MCF 10A (cell line): ENCODE results near the gene HOPX. TPM values are rescaled to one million over a fixed set of nuclear protein-coding genes. Genes with fewer than 3 reads are reported as not detected.

ENCODE experiments used
- BruUV-seq: library from RNA; stranded (reverse); fragments of 400-500 nt; replicated peaks from 2 replicates; lab custom pipeline; 2021; lab: Mats Ljungman, UMichigan
- CTCF ChIA-PET: fragments of 300-600 bp; sonication (Branson Sonifier 250); formaldehyde crosslinking; extraction: SDS; loops from one replicate; lab custom pipeline; 2021; ENCODE audit warnings: antibody characterized with exemption, inconsistent platforms; lab: Yijun Ruan, JAX
- POLR2A ChIA-PET: fragments of 300-600, 350-650 bp; sonication (Branson Sonifier 250); formaldehyde crosslinking; extraction: SDS; loops from one replicate; lab custom pipeline; 2020; ENCODE audit warnings: antibody characterized with exemption, inconsistent platforms; lab: Yijun Ruan, JAX
- DNase-seq: peaks from one replicate; pipeline ENCODE4 v3.0.0-alpha.2; 2018; ENCODE audit not compliant: unreplicated experiment
- H3K27ac Mint-ChIP-seq: one replicate; pipeline ENCODE4 v1.8.0; 2022; ENCODE audit warnings: mild to moderate bottlenecking, low read depth, mixed read lengths; ENCODE audit not compliant: unreplicated experiment
- H3K27me3 Mint-ChIP-seq: one replicate; pipeline ENCODE4 v1.8.0; 2022; ENCODE audit warnings: mixed read lengths; ENCODE audit not compliant: insufficient read depth, unreplicated experiment
- H3K36me3 Mint-ChIP-seq: one replicate; pipeline ENCODE4 v1.8.0; 2022; ENCODE audit warnings: mild to moderate bottlenecking, moderate library complexity, mixed read lengths; ENCODE audit not compliant: insufficient read depth, unreplicated experiment
- H3K4me1 Mint-ChIP-seq: one replicate; pipeline ENCODE4 v1.8.0; 2022; ENCODE audit warnings: mixed read lengths; ENCODE audit not compliant: insufficient read depth, unreplicated experiment
- H3K4me3 Mint-ChIP-seq: one replicate; pipeline ENCODE4 v1.8.0; 2022; ENCODE audit warnings: mild to moderate bottlenecking, moderate library complexity, mixed read lengths; ENCODE audit not compliant: unreplicated experiment
- H3K9me3 Mint-ChIP-seq: one replicate; pipeline ENCODE4 v1.8.0; 2022; ENCODE audit warnings: mixed read lengths; ENCODE audit not compliant: unreplicated experiment
- CTCF ChIP-seq: fragments of 200-600 bp; IDR thresholded peaks from one replicate; pipeline ENCODE4 v1.8.0; 2022; ENCODE audit warnings: antibody characterized with exemption, mild to moderate bottlenecking; ENCODE audit not compliant: unreplicated experiment
- intact Hi-C: fragments of 100-400 bp; cut with micrococcal nuclease; formaldehyde crosslinking; loops from 2 replicates; pipeline ENCODE4 v1.14.1; 2022
- total RNA-seq: library from RNA; stranded (reverse); gene quantifications from 2 replicates; pipeline ENCODE4 v1.2.3, GENCODE V29; 2022

HOPX gene
- total RNA-seq, 1 experiment from 2014 or later = not detected

- BruUV-seq = no TSS peak
- TF ChIP-seq CTCF = no peak
- H3K4me1 Mint-ChIP-seq = peaks cover 7% of the 10 kb centered on the region
- intact Hi-C loops = no loop called here
- no peak for DNase-seq
- CTCF ChIA-PET = interaction anchor here (1.2 kb wide), 1 partner anchor 95 kb away, joined by 3 read pairs; no protein-coding TSS in a partner anchor
- POLR2A ChIA-PET = no interaction called here
- no peak overlapping the region for H3K4me3 Mint-ChIP-seq
- H3K36me3 Mint-ChIP-seq = no peaks in the 10 kb centered on the region
- no peaks in the 10 kb centered on the region for H3K27me3 Mint-ChIP-seq
- H3K27ac Mint-ChIP-seq = no peak overlapping the region
- no peaks in the 10 kb centered on the region for H3K9me3 Mint-ChIP-seq
Measured at GRCh38 chr4:56705334-56705733, 24.2 kb upstream of the HOPX start.

GRCh38 chr4:56704089-56704871 is 23.2 kb upstream of the HOPX start:
- intact Hi-C loops = no loop called here
- Mint-ChIP-seq H3K4me1 (peaks cover 7% of the 10 kb centered on the region), H3K27me3 (no peaks in the 10 kb centered on the region), H3K36me3 (no peaks in the 10 kb centered on the region), H3K4me3 (no peak overlapping the region), H3K9me3 (no peaks in the 10 kb centered on the region), H3K27ac (no peak overlapping the region)
- BruUV-seq = no TSS peak
- no peak for DNase-seq
- no peak for TF ChIP-seq CTCF
- POLR2A ChIA-PET = no interaction called here
- CTCF ChIA-PET = interaction anchor here (0.7 to 1.2 kb wide), 2 partner anchors 20 to 96 kb away, joined by 3 read pairs; no protein-coding TSS in a partner anchor

- BruUV-seq = no TSS peak
- intact Hi-C loops = no loop called here
- CTCF ChIA-PET = interaction anchor here (0.6 kb wide), 1 partner anchor 65 kb away, joined by 3 read pairs; no protein-coding TSS in a partner anchor
- no peak for DNase-seq
- no peak for TF ChIP-seq CTCF
- Mint-ChIP-seq H3K4me3 (no peak overlapping the region), H3K36me3 (no peaks in the 10 kb centered on the region), H3K27ac (no peak overlapping the region), H3K9me3 (no peaks in the 10 kb centered on the region), H3K27me3 (no peaks in the 10 kb centered on the region), H3K4me1 (peaks cover 6% of the 10 kb centered on the region)
- POLR2A ChIA-PET = no interaction called here
Measured at GRCh38 chr4:56703378-56703777, 22.3 kb upstream of the HOPX start.

GRCh38 chr4:56701644-56702043 is 20.5 kb upstream of the HOPX start:
- no TSS peak for BruUV-seq
- POLR2A ChIA-PET = interaction anchor here (0.6 to 0.7 kb wide), 2 partner anchors 24 to 47 kb away, joined by 3 read pairs; no protein-coding TSS in a partner anchor

More at GRCh38 chr4:56701644-56702043, 20.5 kb upstream of the HOPX start:
- no peak for DNase-seq
- intact Hi-C loops = no loop called here
- Mint-ChIP-seq H3K27ac (no peak overlapping the region), H3K27me3 (no peaks in the 10 kb centered on the region), H3K36me3 (no peaks in the 10 kb centered on the region), H3K4me1 (peaks cover 10% of the 10 kb centered on the region), H3K9me3 (no peaks in the 10 kb centered on the region), H3K4me3 (no peak overlapping the region)
- no peak for TF ChIP-seq CTCF
- CTCF ChIA-PET = no interaction called here
